Common myeloid progenitor, CD34-positive (primary cell): ENCODE data around the gene TEX28.

Experiments used
- CTCF ChIA-PET: fragments of 350-600 bp; sonication (Branson Sonifier 250); formaldehyde crosslinking; loops from one replicate; lab custom pipeline; 2021; ENCODE audit warnings: antibody characterized with exemption; lab: Charles Lee
- POLR2A ChIA-PET: fragments of 350-600 bp; sonication (Branson Sonifier 250); formaldehyde crosslinking; loops from one replicate; lab custom pipeline; 2021; ENCODE audit warnings: antibody characterized with exemption; lab: Charles Lee
- DNase-seq, 3 donors: peaks; one replicate each; pipeline versions ENCODE4 v3.0.0 to v3.0.0-alpha.2; 2013
- H3K27ac ChIP-seq, 2 experiments: 1 replicate in 1 of 2; 2 replicates in 1 of 2; pipeline ENCODE4 v1.7.0; 2013; ENCODE audit warnings: inconsistent platforms in 2 of 2, low read length in 2 of 2, mild to moderate bottlenecking in 2 of 2, low read depth in 1 of 2, moderate library complexity in 1 of 2; ENCODE audit not compliant: severe bottlenecking in 2 of 2, insufficient read depth in 1 of 2, poor library complexity in 1 of 2
- H3K27me3 ChIP-seq, 5 experiments: replicated peaks in 2 of 5; 1 replicate in 3 of 5; 2 replicates in 2 of 5; pipeline versions ENCODE4 v1.6.1 to v1.7.0; 2013; ENCODE audit warnings: low read length in 4 of 5, mild to moderate bottlenecking in 2 of 5, moderate library complexity in 2 of 5, inconsistent platforms in 1 of 5; ENCODE audit not compliant: insufficient read depth in 5 of 5, control insufficient read depth in 4 of 5
- H3K36me3 ChIP-seq, 4 experiments: 1 replicate in 2 of 4; 2 replicates in 2 of 4; pipeline versions ENCODE4 v1.6.1 to v1.7.0; 2013; ENCODE audit warnings: low read length in 3 of 4, control low read depth in 1 of 4, mild to moderate bottlenecking in 1 of 4; ENCODE audit not compliant: control insufficient read depth in 4 of 4, insufficient read depth in 4 of 4
- H3K4me1 ChIP-seq, 4 experiments: 1 replicate in 3 of 4; 2 replicates in 1 of 4; pipeline versions ENCODE4 v1.6.1 to v1.7.1; 2013; ENCODE audit warnings: low read length in 3 of 4, mild to moderate bottlenecking in 3 of 4, control low read depth in 1 of 4, inconsistent platforms in 1 of 4, moderate library complexity in 1 of 4; ENCODE audit not compliant: control insufficient read depth in 4 of 4, insufficient read depth in 4 of 4; ENCODE audit errors: control extremely low read depth in 1 of 4
- H3K4me3 ChIP-seq, 7 experiments: 1 replicate in 4 of 7; 2 replicates in 3 of 7; pipeline versions ENCODE4 v1.5.1 to v1.7.0; 2013; ENCODE audit warnings: mild to moderate bottlenecking in 7 of 7, low read length in 6 of 7, moderate library complexity in 6 of 7, inconsistent platforms in 2 of 7, low read depth in 2 of 7, control low read depth in 1 of 7; ENCODE audit not compliant: insufficient read depth in 4 of 7, control insufficient read depth in 1 of 7; ENCODE audit errors: extremely low read depth in 1 of 7
- H3K9me3 ChIP-seq, 5 experiments: 1 replicate in 4 of 5; 2 replicates in 1 of 5; pipeline versions ENCODE4 v1.6.1 to v1.7.1; 2013; ENCODE audit warnings: low read length in 4 of 5, mild to moderate bottlenecking in 2 of 5, inconsistent platforms in 1 of 5, low read depth in 1 of 5, moderate library complexity in 1 of 5; ENCODE audit not compliant: control insufficient read depth in 4 of 5, insufficient read depth in 2 of 5; ENCODE audit errors: control extremely low read depth in 1 of 5
- WGBS: methylation state at CpG from one replicate; pipeline ENCODE4 v1.1.5; 2013; ENCODE audit not compliant: insufficient coverage; 5-methylcytosine and 5-hydroxymethylcytosine counted together

The TEX28 gene

DNA sequence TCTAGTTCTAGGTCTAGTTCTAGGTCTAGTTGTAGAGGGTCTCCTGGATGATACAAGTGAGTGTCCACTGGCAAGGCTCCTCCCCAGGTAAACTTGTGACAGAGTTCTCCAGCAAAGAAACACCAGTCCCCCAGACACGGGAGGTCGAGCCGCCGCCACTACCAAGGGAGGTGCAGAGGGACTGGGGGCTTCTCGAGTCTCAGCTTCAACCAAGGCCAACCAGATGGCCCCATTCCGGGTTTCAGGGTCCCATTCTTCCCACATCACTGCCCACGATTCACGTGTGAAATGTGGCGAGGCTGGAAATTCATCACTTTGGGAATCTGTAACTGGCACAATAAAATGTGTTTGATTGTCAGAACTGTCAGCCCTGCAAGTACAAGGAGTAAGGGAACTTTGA is 38.2 kb upstream of the TEX28 start:
- Histone ChIP-seq H3K27me3 (peaks cover 0 to 13% (median 0%) of the 10 kb centered on the region in 5 experiments), H3K4me1 (peaks cover 0 to 4% (median 2%) of the 10 kb centered on the region in 4 experiments), H3K36me3 (no peaks in the 10 kb centered on the region), H3K4me3 (no peak overlapping the region), H3K9me3 (no peaks in the 10 kb centered on the region), H3K27ac (no peak overlapping the region)
- no peak for DNase-seq
- ChIA-PET CTCF (no interaction called here), POLR2A (no interaction called here)
- WGBS, result 91% methylated on average over 8 of the region's 9 CpGs

DNA sequence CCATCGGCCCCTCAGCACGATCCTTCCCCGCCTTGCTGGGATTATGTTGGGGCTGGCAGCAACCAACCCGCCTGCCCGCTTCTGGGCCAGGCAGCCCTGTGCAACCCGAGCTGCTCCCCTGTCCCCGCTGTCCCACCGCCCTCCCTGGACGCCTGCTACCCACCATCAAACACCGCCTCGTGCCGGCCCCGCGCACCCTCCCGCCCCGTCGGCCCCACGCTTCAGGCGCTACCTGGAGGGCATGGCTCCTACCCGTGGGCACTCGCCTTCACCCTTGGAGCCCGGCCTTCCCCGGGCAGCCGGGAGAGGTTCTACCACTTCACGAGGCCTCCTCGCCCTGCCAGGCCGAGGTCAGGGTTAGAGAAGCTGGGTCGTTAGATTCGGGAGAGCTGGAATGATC is 37.6 kb upstream of the TEX28 start:
- 91% methylated on average over 20 of the region's 29 CpGs for WGBS
- POLR2A ChIA-PET, result no interaction called here

DNA sequence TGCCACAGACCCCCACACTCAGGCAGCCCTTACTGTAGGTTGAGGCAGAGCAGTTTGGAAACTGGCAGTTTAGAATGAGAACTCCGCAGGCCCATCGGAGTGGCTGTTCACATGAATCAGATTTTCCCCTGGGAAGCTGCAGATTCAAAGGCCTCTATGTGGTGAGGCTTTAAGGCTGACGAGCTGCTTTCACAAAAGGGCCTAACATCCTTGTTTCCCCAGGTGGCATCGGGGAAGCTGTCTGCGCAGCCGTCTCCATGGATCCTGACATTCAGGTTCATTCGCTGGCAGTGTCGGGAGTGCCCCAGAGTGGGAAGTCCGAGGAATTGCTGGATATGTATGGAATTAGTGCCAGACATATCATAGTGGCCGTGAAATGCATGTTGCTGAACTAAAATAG is 34.4 kb upstream of the TEX28 start:
- ChIA-PET CTCF (interaction anchor here (1.9 kb wide), 1 partner anchor 15 kb away, joined by 5 read pairs; no protein-coding TSS in a partner anchor), POLR2A (no interaction called here)
- peaks cover 0 to 9% (median 3%) of the 10 kb centered on the region in 4 experiments for H3K4me1 ChIP-seq
- no peaks in the 10 kb centered on the region for H3K9me3 ChIP-seq
- peaks cover 0 to 25% (median 0%) of the 10 kb centered on the region in 5 experiments for H3K27me3 ChIP-seq
- no peak overlapping the region for H3K4me3 ChIP-seq
- no peak overlapping the region for H3K27ac ChIP-seq
- no peaks in the 10 kb centered on the region for H3K36me3 ChIP-seq
- DNase-seq, result no peak
- 88% methylated on average over 9 of the region's 10 CpGs for WGBS

More for the DNA sequence above, 37.6 kb upstream of the TEX28 start:
- DNase-seq, result no peak
- CTCF ChIA-PET, result no interaction called here
- Histone ChIP-seq H3K4me3 (no peak overlapping the region), H3K27ac (no peak overlapping the region), H3K27me3 (peaks cover 0 to 17% (median 0%) of the 10 kb centered on the region in 5 experiments), H3K36me3 (no peaks in the 10 kb centered on the region), H3K4me1 (peaks cover 0 to 4% (median 2%) of the 10 kb centered on the region in 4 experiments), H3K9me3 (no peaks in the 10 kb centered on the region)

DNA sequence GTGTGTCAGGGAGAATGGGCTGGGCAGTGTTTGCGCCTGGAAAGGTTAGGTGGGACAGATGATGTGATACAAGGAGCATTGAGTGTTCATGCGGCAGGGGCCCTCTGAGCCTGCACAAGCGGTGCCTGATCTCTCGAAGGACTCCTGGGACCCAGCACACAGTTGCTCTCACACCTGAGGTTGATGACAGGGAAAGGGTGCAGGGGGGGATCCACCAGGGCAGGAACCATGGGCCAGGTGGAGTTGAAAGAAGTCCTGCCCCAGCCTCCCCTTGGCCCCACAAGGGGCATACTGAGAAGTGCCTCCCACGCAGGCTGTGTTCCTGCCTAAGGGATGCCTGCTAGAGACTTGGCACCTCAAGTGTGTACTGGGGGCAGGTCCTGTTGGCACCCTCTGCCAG is 33.7 kb upstream of the TEX28 start:
- POLR2A ChIA-PET, result no interaction called here
- Histone ChIP-seq H3K36me3 (no peaks in the 10 kb centered on the region), H3K27ac (no peak overlapping the region), H3K4me1 (peaks cover 0 to 6% (median 2%) of the 10 kb centered on the region in 4 experiments), H3K4me3 (no peak overlapping the region), H3K9me3 (no peaks in the 10 kb centered on the region), H3K27me3 (peaks cover 0 to 30% (median 0%) of the 10 kb centered on the region in 5 experiments)
- CTCF ChIA-PET, result no interaction called here
- WGBS, result 91% methylated on average over 5 of the region's 5 CpGs
- DNase-seq, result no peak

DNA sequence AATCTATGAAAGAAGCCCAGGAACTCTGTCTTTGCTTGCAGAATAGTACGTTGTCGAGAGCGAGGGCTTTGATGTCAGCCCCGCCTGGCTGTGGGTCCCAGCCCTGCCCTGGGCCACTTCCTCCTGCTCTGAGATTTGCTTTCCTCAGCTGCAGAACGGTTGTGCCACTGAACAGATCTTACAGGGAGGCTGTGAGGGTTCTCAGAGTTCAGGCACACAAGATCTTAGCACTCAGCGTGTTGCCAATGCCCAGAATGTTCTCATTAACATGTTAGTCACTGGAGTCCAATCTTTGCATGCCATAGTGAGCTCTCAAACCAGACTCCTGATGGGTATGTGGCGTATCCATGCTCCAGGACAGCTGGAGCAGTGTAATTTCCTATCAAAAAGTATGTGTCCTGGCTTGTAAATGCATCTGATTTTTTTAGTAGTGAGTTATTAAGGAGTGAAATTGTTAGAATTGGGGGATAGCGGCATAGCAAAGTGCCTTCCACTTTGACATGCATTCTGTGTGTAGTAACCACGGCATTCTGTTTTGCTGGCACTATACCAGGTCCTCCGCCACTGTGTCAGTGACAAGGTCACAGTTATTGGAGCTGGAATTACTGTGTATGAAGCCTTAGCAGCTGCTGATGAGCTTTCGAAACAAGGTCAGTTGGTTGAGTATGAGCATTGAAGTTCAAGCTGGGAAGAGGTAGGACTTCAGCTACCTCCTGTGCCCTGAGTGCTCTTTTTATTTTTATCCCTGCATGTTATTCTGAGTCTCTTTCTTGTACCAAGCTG is 32.3 kb upstream of the TEX28 start:
- Histone ChIP-seq H3K9me3 (no peaks in the 10 kb centered on the region), H3K4me3 (no peak overlapping the region), H3K27me3 (peaks cover 0 to 33% (median 0%) of the 10 kb centered on the region in 5 experiments), H3K4me1 (peaks cover 0 to 6% (median 2%) of the 10 kb centered on the region in 4 experiments), H3K36me3 (no peaks in the 10 kb centered on the region), H3K27ac (no peak overlapping the region)
- WGBS, result 61% methylated on average over 11 of the region's 11 CpGs
- DNase-seq, result peak in 2 of 3 donors; percentile 36 to 46
- CTCF ChIA-PET, result interaction anchor here (2.2 kb wide), 1 partner anchor 19 kb away, joined by 6 read pairs; no protein-coding TSS in a partner anchor
- POLR2A ChIA-PET, result no interaction called here

DNA sequence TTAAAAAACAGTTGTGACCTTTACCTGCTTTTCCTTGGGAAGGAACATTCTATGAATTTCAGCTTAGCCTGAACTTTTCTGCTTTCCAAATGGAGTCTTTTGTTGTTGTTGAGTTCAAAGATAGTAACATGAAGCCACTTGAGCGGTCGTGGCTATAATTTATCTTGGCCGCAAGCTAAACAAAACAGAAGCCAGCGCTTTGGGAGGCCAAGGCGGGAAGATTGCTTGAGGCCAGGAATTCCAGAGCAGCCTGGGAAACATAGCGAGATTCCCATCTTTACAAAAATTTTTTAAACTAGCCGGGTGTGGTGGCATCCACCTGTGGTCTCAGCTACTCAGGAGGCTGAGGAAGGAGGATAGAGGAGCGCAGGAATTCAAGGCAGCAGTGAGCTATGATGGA is 30.6 kb upstream of the TEX28 start:
- CTCF ChIA-PET, result interaction anchor here (1.1 to 2.2 kb wide), 2 partner anchors 8 to 17 kb away, joined by 3 to 6 read pairs; no protein-coding TSS in a partner anchor
- Histone ChIP-seq H3K4me3 (no peak overlapping the region), H3K4me1 (peaks cover 0 to 6% (median 2%) of the 10 kb centered on the region in 4 experiments), H3K27ac (no peak overlapping the region), H3K27me3 (peaks cover 0 to 28% (median 0%) of the 10 kb centered on the region in 5 experiments), H3K9me3 (no peaks in the 10 kb centered on the region), H3K36me3 (no peaks in the 10 kb centered on the region)
- no peak for DNase-seq
- POLR2A ChIA-PET, result no interaction called here
- WGBS, result 94% methylated on average over 5 of the region's 8 CpGs

DNA sequence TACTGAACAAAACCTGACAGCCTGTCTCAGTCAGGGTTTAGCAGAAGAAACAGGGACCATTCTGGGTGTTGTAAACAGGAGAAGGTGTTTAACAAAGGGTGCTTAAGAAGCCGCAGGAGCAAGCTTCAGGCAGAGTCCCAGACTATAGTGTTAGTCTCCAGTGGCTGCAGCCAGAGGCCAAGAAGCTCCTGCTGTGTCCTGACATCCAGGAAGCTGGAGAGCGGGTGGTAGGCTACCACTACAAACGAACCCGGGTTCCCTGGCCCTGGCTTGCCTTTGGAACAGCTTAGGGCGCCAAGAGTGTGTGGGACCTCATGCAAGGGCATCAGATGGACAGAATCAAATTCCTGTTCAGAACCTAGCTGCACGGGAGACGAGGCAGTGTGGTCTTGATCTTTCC is 28.6 kb upstream of the TEX28 start:
- ChIA-PET POLR2A (no interaction called here), CTCF (no interaction called here)
- Histone ChIP-seq H3K4me3 (no peak overlapping the region), H3K27me3 (peaks cover 0 to 20% (median 0%) of the 10 kb centered on the region in 5 experiments), H3K36me3 (no peaks in the 10 kb centered on the region), H3K4me1 (peaks cover 0 to 6% (median 2%) of the 10 kb centered on the region in 4 experiments), H3K9me3 (no peaks in the 10 kb centered on the region), H3K27ac (no peak overlapping the region)
- 72% methylated on average over 7 of the region's 7 CpGs for WGBS
- no peak for DNase-seq
